ENCODE measurements around the gene PLEKHJ1. TPM values are rescaled to one million over a fixed set of nuclear protein-coding genes. Genes with fewer than 3 reads are reported as not detected.
A peak's percentile ranks its signal among the peaks of the same experiment; 100 is the strongest.

Gene PLEKHJ1
- total RNA-seq, 1 donor from 2014 or later = 126 TPM

- H3K4me3 Mint-ChIP-seq (ENCODE audit: unreplicated experiment) = peak overlapping the region; percentile 67
- TF ChIP-seq CTCF (IDR thresholded peaks at IDR 0.05; ENCODE audit: unreplicated experiment) = no peak
- H3K27me3 Mint-ChIP-seq (ENCODE audit: unreplicated experiment) = peaks cover 7% of the 10 kb centered on the region
- no peaks in the 10 kb centered on the region for H3K9me3 Mint-ChIP-seq (ENCODE audit: unreplicated experiment)
- peaks cover 3% of the 10 kb centered on the region for H3K4me1 Mint-ChIP-seq (ENCODE audit: unreplicated experiment)
- DNase-seq (ENCODE audit: low spot score) = no peak
- H3K36me3 Mint-ChIP-seq (ENCODE audit: low read depth, unreplicated experiment) = peaks cover 30% of the 10 kb centered on the region
- H3K27ac Mint-ChIP-seq (ENCODE audit: unreplicated experiment) = no peak overlapping the region
Observed at GRCh38 chr19:2212861-2213711, 23.0 kb downstream of the PLEKHJ1 start.

GRCh38 chr19:2210987-2211740 lies 25.0 kb downstream of the PLEKHJ1 start:
- Mint-ChIP-seq H3K27ac (ENCODE audit: unreplicated experiment) (no peak overlapping the region), H3K9me3 (ENCODE audit: unreplicated experiment) (no peaks in the 10 kb centered on the region), H3K4me1 (ENCODE audit: unreplicated experiment) (peaks cover 3% of the 10 kb centered on the region), H3K4me3 (ENCODE audit: unreplicated experiment) (peak overlapping the region; percentile 71), H3K27me3 (ENCODE audit: unreplicated experiment) (peaks cover 7% of the 10 kb centered on the region), H3K36me3 (ENCODE audit: low read depth, unreplicated experiment) (peaks cover 30% of the 10 kb centered on the region)
- no peak for DNase-seq (ENCODE audit: low spot score)
- no peak for TF ChIP-seq CTCF (IDR thresholded peaks at IDR 0.05; ENCODE audit: unreplicated experiment)

- Mint-ChIP-seq H3K36me3 (ENCODE audit: low read depth, unreplicated experiment) (peaks cover 25% of the 10 kb centered on the region), H3K9me3 (ENCODE audit: unreplicated experiment) (no peaks in the 10 kb centered on the region), H3K27ac (ENCODE audit: unreplicated experiment) (no peak overlapping the region), H3K4me1 (ENCODE audit: unreplicated experiment) (peaks cover 3% of the 10 kb centered on the region), H3K27me3 (ENCODE audit: unreplicated experiment) (peaks cover 7% of the 10 kb centered on the region), H3K4me3 (ENCODE audit: unreplicated experiment) (no peak overlapping the region)
- no peak for TF ChIP-seq CTCF (IDR thresholded peaks at IDR 0.05; ENCODE audit: unreplicated experiment)
- DNase-seq (ENCODE audit: low spot score) = no peak
Observed at GRCh38 chr19:2210206-2210605, 25.9 kb downstream of the PLEKHJ1 start.

- Mint-ChIP-seq H3K4me1 (ENCODE audit: unreplicated experiment) (peaks cover 3% of the 10 kb centered on the region), H3K4me3 (ENCODE audit: unreplicated experiment) (no peak overlapping the region), H3K36me3 (ENCODE audit: low read depth, unreplicated experiment) (peaks cover 20% of the 10 kb centered on the region), H3K27ac (ENCODE audit: unreplicated experiment) (no peak overlapping the region), H3K9me3 (ENCODE audit: unreplicated experiment) (no peaks in the 10 kb centered on the region), H3K27me3 (ENCODE audit: unreplicated experiment) (peaks cover 7% of the 10 kb centered on the region)
- no peak for DNase-seq (ENCODE audit: low spot score)
- no peak for TF ChIP-seq CTCF (IDR thresholded peaks at IDR 0.05; ENCODE audit: unreplicated experiment)
Observed at GRCh38 chr19:2209408-2209807, 26.7 kb downstream of the PLEKHJ1 start.

- Mint-ChIP-seq H3K9me3 (ENCODE audit: unreplicated experiment) (no peaks in the 10 kb centered on the region), H3K27me3 (ENCODE audit: unreplicated experiment) (peaks cover 7% of the 10 kb centered on the region), H3K4me1 (ENCODE audit: unreplicated experiment) (peaks cover 3% of the 10 kb centered on the region), H3K36me3 (ENCODE audit: low read depth, unreplicated experiment) (peaks cover 24% of the 10 kb centered on the region), H3K27ac (ENCODE audit: unreplicated experiment) (peak overlapping the region; percentile 30), H3K4me3 (ENCODE audit: unreplicated experiment) (no peak overlapping the region)
- no peak for DNase-seq (ENCODE audit: low spot score)
- TF ChIP-seq CTCF (IDR thresholded peaks at IDR 0.05; ENCODE audit: unreplicated experiment) = no peak
Observed at GRCh38 chr19:2208975-2209374, 27.2 kb downstream of the PLEKHJ1 start.
